ENCODE measurements around the gene KIRREL1. TPM values are rescaled to one million over a fixed set of nuclear protein-coding genes. Genes with fewer than 3 reads are reported as not detected.

KIRREL1 gene
- total RNA-seq, 1 donor from 2014 or later, result 39.5 TPM

DNA sequence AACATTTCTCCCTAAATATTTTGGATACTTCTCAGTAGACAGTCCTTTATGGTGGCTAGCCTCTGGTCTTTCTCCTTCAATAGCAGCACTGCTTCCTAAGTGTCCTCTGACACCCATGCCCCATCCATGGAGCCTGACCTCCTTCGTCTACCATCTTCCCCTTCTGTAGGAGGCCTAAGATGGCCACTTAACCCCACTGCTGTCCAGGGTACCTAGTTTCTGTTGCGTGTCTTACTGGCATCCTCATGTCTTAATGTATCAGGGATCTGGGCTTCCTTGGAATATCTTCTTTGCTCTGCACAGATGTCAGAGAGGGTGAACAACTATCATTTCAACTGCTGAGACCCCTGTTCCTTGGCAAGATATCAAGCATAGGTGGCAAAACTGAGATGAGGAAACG is 5.4 kb upstream of the KIRREL1 start:
- Histone ChIP-seq H3K36me3 (no peaks in the 10 kb centered on the region), H3K27ac (no peak overlapping the region), H3K4me2 (no peak overlapping the region), H3K4me3 (no peak overlapping the region), H3K27me3 (peaks cover 5% of the 10 kb centered on the region), H4K20me1 (ENCODE audit: low read depth) (no peaks in the 10 kb centered on the region), H3K9ac (no peak overlapping the region), H3K79me2 (ENCODE audit: low read depth) (no peaks in the 10 kb centered on the region), H3K9me3 (ENCODE audit: low read depth) (no peaks in the 10 kb centered on the region), H2AFZ (replicated peaks) (no peak overlapping the region), H3F3A (ENCODE audit: low read depth) (peaks cover 10% of the 10 kb centered on the region), H3K4me1 (peaks cover 11% of the 10 kb centered on the region)
- H3K36me3 Mint-ChIP-seq, result no peaks in the 10 kb centered on the region
- no peaks in the 10 kb centered on the region for H3K9me3 Mint-ChIP-seq
- TF ChIP-seq EZH2phosphoT487 (IDR thresholded peaks at IDR 0.05) (no peak), EZH2 (IDR thresholded peaks at IDR 0.05) (no peak)
- TF ChIP-seq, protein P1, sequence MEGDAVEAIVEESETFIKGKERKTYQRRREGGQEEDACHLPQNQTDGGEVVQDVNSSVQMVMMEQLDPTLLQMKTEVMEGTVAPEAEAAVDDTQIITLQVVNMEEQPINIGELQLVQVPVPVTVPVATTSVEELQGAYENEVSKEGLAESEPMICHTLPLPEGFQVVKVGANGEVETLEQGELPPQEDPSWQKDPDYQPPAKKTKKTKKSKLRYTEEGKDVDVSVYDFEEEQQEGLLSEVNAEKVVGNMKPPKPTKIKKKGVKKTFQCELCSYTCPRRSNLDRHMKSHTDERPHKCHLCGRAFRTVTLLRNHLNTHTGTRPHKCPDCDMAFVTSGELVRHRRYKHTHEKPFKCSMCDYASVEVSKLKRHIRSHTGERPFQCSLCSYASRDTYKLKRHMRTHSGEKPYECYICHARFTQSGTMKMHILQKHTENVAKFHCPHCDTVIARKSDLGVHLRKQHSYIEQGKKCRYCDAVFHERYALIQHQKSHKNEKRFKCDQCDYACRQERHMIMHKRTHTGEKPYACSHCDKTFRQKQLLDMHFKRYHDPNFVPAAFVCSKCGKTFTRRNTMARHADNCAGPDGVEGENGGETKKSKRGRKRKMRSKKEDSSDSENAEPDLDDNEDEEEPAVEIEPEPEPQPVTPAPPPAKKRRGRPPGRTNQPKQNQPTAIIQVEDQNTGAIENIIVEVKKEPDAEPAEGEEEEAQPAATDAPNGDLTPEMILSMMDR (IDR thresholded peaks at IDR 0.05), result no peak
- no peak for DNase-seq (ENCODE audit: low spot score)
- no peak overlapping the region for H3K27ac Mint-ChIP-seq
- H3K4me1 Mint-ChIP-seq, result peaks cover 12% of the 10 kb centered on the region
- H3K4me3 Mint-ChIP-seq, result no peak overlapping the region
- peaks cover 7% of the 10 kb centered on the region for H3K27me3 Mint-ChIP-seq (ENCODE audit: insufficient read depth, low read depth)

DNA sequence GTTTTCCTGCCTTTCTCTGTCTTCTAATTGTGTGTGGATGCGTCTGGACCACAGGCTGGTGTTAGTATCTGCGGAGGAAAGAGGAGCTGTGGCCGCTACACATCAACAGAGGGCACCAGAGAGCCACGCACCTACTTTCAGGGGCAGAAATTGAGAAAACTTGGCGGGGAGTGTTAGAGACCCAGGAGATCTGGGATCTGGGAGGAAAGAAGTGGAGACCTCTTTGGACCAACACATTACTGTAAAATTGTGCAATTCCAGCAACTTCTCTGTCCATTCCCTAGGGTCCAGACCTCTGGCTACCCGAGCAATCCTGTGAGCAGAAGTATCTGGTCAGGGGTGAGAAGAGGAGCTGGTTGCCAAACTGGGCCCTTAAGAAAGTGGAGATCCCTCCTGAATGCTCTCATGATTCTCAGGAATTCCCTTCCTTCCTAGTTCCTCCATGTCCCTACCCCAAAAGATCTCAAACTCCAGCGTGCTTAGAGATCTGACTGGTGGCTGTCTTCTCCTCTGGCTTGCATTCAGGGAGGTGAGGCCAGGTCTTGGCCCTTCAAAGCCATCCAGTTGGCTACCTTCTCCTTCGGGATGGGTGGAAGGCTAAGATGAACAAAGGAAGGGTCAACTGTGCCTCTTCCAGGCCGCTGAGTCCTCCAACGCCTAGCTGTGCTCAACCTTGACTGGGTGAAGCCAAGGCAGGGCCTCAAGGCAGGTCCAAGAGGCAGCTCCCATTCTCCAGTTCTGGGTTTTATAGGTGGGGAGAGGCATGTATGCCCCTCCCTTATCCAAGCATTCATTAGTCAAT is 1.2 kb upstream of the KIRREL1 start:
- Histone ChIP-seq H3K4me3 (no peak overlapping the region), H3K9ac (no peak overlapping the region), H3K36me3 (no peaks in the 10 kb centered on the region), H3K4me1 (peaks cover 28% of the 10 kb centered on the region), H3K4me2 (peak overlapping the region; percentile 90), H3K79me2 (ENCODE audit: low read depth) (peaks cover 38% of the 10 kb centered on the region), H3K27ac (no peak overlapping the region), H2AFZ (replicated peaks) (no peak overlapping the region), H4K20me1 (ENCODE audit: low read depth) (peaks cover 28% of the 10 kb centered on the region), H3F3A (ENCODE audit: low read depth) (peaks cover 10% of the 10 kb centered on the region), H3K27me3 (peaks cover 5% of the 10 kb centered on the region), H3K9me3 (ENCODE audit: low read depth) (no peaks in the 10 kb centered on the region)
- peak; percentile 85 for DNase-seq (ENCODE audit: low spot score)
- Mint-ChIP-seq H3K4me3 (peak overlapping the region; percentile 92), H3K27ac (peak overlapping the region; percentile 1), H3K4me1 (peaks cover 43% of the 10 kb centered on the region), H3K9me3 (no peaks in the 10 kb centered on the region), H3K36me3 (peaks cover 3% of the 10 kb centered on the region), H3K27me3 (ENCODE audit: insufficient read depth, low read depth) (peaks cover 2% of the 10 kb centered on the region)
- TF ChIP-seq, protein P1 (IDR thresholded peaks at IDR 0.05), result peak; percentile 96
- no peak for TF ChIP-seq EZH2 (IDR thresholded peaks at IDR 0.05)
- no peak for TF ChIP-seq EZH2phosphoT487 (IDR thresholded peaks at IDR 0.05)

DNA sequence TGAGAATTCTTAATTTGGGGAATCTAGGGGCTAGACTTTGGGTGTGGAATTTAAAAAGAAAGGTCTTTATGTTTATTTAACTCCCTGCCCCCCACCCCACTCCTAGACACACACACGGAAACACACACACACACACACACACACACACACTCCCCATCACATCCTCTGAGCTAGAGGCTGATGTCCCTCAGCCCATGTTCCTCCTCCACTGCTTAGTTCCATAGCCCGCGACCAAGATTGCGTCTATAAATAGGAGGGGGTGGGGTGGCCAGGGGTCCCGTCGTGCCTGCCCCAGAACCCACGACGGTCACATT is 655 bp upstream of the KIRREL1 start:
- peaks cover 2% of the 10 kb centered on the region for H3K27me3 Mint-ChIP-seq (ENCODE audit: insufficient read depth, low read depth)
- Histone ChIP-seq H3K4me3 (peak overlapping the region; percentile 90), H4K20me1 (ENCODE audit: low read depth) (peaks cover 33% of the 10 kb centered on the region), H3K36me3 (no peaks in the 10 kb centered on the region), H3K9me3 (ENCODE audit: low read depth) (no peaks in the 10 kb centered on the region), H3K27me3 (peaks cover 5% of the 10 kb centered on the region), H3K79me2 (ENCODE audit: low read depth) (peaks cover 43% of the 10 kb centered on the region), H3K4me2 (peak overlapping the region; percentile 90), H3K4me1 (peaks cover 28% of the 10 kb centered on the region), H3F3A (ENCODE audit: low read depth) (peaks cover 10% of the 10 kb centered on the region), H3K27ac (no peak overlapping the region), H2AFZ (replicated peaks) (peak overlapping the region; percentile 32), H3K9ac (no peak overlapping the region)
- H3K4me3 Mint-ChIP-seq, result peak overlapping the region; percentile 92
- peak overlapping the region; percentile 97 for H3K27ac Mint-ChIP-seq
- TF ChIP-seq, protein P1 (IDR thresholded peaks at IDR 0.05), result no peak
- TF ChIP-seq EZH2 (IDR thresholded peaks at IDR 0.05), result no peak
- no peak for TF ChIP-seq EZH2phosphoT487 (IDR thresholded peaks at IDR 0.05)
- no peak for DNase-seq (ENCODE audit: low spot score)
- peaks cover 46% of the 10 kb centered on the region for H3K4me1 Mint-ChIP-seq
- peaks cover 6% of the 10 kb centered on the region for H3K36me3 Mint-ChIP-seq
- no peaks in the 10 kb centered on the region for H3K9me3 Mint-ChIP-seq

All from neural progenitor cell (in vitro differentiated cells).